ENCODE measurements around the gene CAMTA1.

The CAMTA1 gene

GRCh38 chr1:7004181-7004580, 218.9 kb downstream of the CAMTA1 start:
- DNase-seq (ENCODE audit: low read depth in 2 of 2), result no peak

- DNase-seq (ENCODE audit: low read depth in 2 of 2), result no peak
Observed at GRCh38 chr1:7005762-7006161, 220.5 kb downstream of the CAMTA1 start.

GRCh38 chr1:7006996-7007871, 222.0 kb downstream of the CAMTA1 start:
- DNase-seq (ENCODE audit: low read depth in 2 of 2), result no peak

GRCh38 chr1:7007902-7008301, 222.6 kb downstream of the CAMTA1 start:
- no peak for DNase-seq (ENCODE audit: low read depth in 2 of 2)

GRCh38 chr1:7008331-7008730, 223.1 kb downstream of the CAMTA1 start:
- DNase-seq (ENCODE audit: low read depth in 2 of 2), result no peak

- DNase-seq (ENCODE audit: low read depth in 2 of 2), result no peak
Observed at GRCh38 chr1:7008975-7009740, 223.9 kb downstream of the CAMTA1 start.

GRCh38 chr1:7009741-7010525, 224.7 kb downstream of the CAMTA1 start:
- no peak for DNase-seq (ENCODE audit: low read depth in 2 of 2)

- DNase-seq (ENCODE audit: low read depth in 2 of 2), result no peak
Observed at GRCh38 chr1:7010534-7011200, 225.4 kb downstream of the CAMTA1 start.

- no peak for DNase-seq (ENCODE audit: low read depth in 2 of 2)
Observed at GRCh38 chr1:7011826-7012225, 226.6 kb downstream of the CAMTA1 start.

GRCh38 chr1:7012461-7012924, 227.2 kb downstream of the CAMTA1 start:
- DNase-seq (ENCODE audit: low read depth in 2 of 2), result no peak

GRCh38 chr1:7013833-7014639, 228.8 kb downstream of the CAMTA1 start:
- no peak for DNase-seq (ENCODE audit: low read depth in 2 of 2)

- no peak for DNase-seq (ENCODE audit: low read depth in 2 of 2)
Observed at GRCh38 chr1:7014640-7014930, 229.3 kb downstream of the CAMTA1 start.

GRCh38 chr1:7015022-7015421, 229.8 kb downstream of the CAMTA1 start:
- DNase-seq (ENCODE audit: low read depth in 2 of 2), result no peak

GRCh38 chr1:7018351-7018750, 233.1 kb downstream of the CAMTA1 start:
- DNase-seq (ENCODE audit: low read depth in 2 of 2), result no peak

GRCh38 chr1:7018826-7019225, 233.6 kb downstream of the CAMTA1 start:
- DNase-seq (ENCODE audit: low read depth in 2 of 2), result no peak

GRCh38 chr1:7019510-7019909, 234.3 kb downstream of the CAMTA1 start:
- no peak for DNase-seq (ENCODE audit: low read depth in 2 of 2)

GRCh38 chr1:7022058-7022457, 236.8 kb downstream of the CAMTA1 start:
- DNase-seq (ENCODE audit: low read depth in 2 of 2), result no peak

- no peak for DNase-seq (ENCODE audit: low read depth in 2 of 2)
Observed at GRCh38 chr1:7025013-7025412, 239.8 kb downstream of the CAMTA1 start.

GRCh38 chr1:7026169-7026568, 240.9 kb downstream of the CAMTA1 start:
- DNase-seq (ENCODE audit: low read depth in 2 of 2), result no peak

GRCh38 chr1:7032992-7033391, 247.7 kb downstream of the CAMTA1 start:
- no peak for DNase-seq (ENCODE audit: low read depth in 2 of 2)

- DNase-seq (ENCODE audit: low read depth in 2 of 2), result no peak
Observed at GRCh38 chr1:7036386-7036785, 251.1 kb downstream of the CAMTA1 start.

Measured in activated CD4-positive, alpha-beta T cell treated with anti-CD3 and anti-CD28 coated beads for 24 hours (primary cell).